Lung (tissue), 12 donors: ENCODE data around the gene RHBDD3. TPM values are rescaled to one million over a fixed set of nuclear protein-coding genes. Genes with fewer than 3 reads are reported as not detected.

Source experiments
- ATAC-seq: fragments of 200-7000 bp; cut with Tn5 transposase; one replicate; pipeline ENCODE4 v1.9.1; 2020; ENCODE audit warnings: moderate number of reproducible peaks; ENCODE audit not compliant: insufficient read depth, low FRiP score
- DNase-seq, 3 donors: peaks; one replicate each; pipeline ENCODE4 v3.0.0-alpha.2; 2013 to 2017
- H3K27ac ChIP-seq, 2 donors: one replicate each; pipeline ENCODE4 v1.5.1; 2013; ENCODE audit warnings: mild to moderate bottlenecking in 2 of 2, moderate library complexity in 2 of 2, control low read depth in 1 of 2, inconsistent platforms in 1 of 2, low read depth in 1 of 2, low read length in 1 of 2
- H3K27me3 ChIP-seq, 3 donors: one replicate each; pipeline ENCODE4 v1.5.1; 2013; ENCODE audit warnings: low read length in 2 of 3; ENCODE audit not compliant: control insufficient read depth in 3 of 3, insufficient read depth in 3 of 3
- H3K36me3 ChIP-seq, 4 donors: one replicate each; pipeline ENCODE4 v1.5.1; 2013; ENCODE audit warnings: low read length in 4 of 4, mild to moderate bottlenecking in 1 of 4, moderate library complexity in 1 of 4; ENCODE audit not compliant: control insufficient read depth in 4 of 4, insufficient read depth in 4 of 4
- H3K4me1 ChIP-seq, 5 donors: one replicate each; pipeline ENCODE4 v1.5.1; 2013; ENCODE audit warnings: low read length in 5 of 5, mild to moderate bottlenecking in 2 of 5, moderate library complexity in 1 of 5; ENCODE audit not compliant: control insufficient read depth in 5 of 5, insufficient read depth in 5 of 5
- H3K4me3 ChIP-seq: one replicate; pipeline ENCODE4 v1.5.1; 2013; ENCODE audit warnings: mild to moderate bottlenecking, control low read depth, moderate library complexity
- H3K9ac ChIP-seq, 2 donors: one replicate each; pipeline ENCODE4 v1.5.1; 2013; ENCODE audit warnings: low read length in 2 of 2, control low read depth in 1 of 2; ENCODE audit not compliant: insufficient read depth in 1 of 2
- H3K9me3 ChIP-seq, 4 donors: one replicate each; pipeline ENCODE4 v1.5.1; 2013; ENCODE audit warnings: low read length in 3 of 4, mild to moderate bottlenecking in 1 of 4, moderate library complexity in 1 of 4; ENCODE audit not compliant: control insufficient read depth in 4 of 4, insufficient read depth in 3 of 4
- WGBS, 2 donors: extraction: QIAGEN DNeasy Blood & Tissue Kit; methylation state at CpG; one replicate each; pipeline ENCODE4 v1.1.7; 2013; 5-methylcytosine and 5-hydroxymethylcytosine counted together
- polyA plus RNA-seq, 2 donors: library from polyadenylated mRNA; stranded (reverse); fragments of 200-250 nt; gene quantifications; one replicate each; pipeline ENCODE4 v1.2.1, GENCODE V29; 2013
- total RNA-seq, 2 donors: library from RNA; depleted of rRNA in 1 of 2; stranded (reverse); fragments of >200 nt in 1 of 2; gene quantifications; one replicate each; pipeline ENCODE4 v1.2.1, GENCODE V29; 2014 to 2021
- TF ChIP-seq, protein P1 (sequence below): IDR thresholded peaks from 2 replicates; pipeline ENCODE4 v1.5.1; 2012; ENCODE audit warnings: mild to moderate bottlenecking; ENCODE audit errors: control extremely low read depth, extremely low read depth
- donor health status: control.
- donor health status: control.
- donor health status: Bipolar disorder and iron deficiency.
- donor health status: healthy.
- donor health status: DM: yes; HTN: yes; CAD: no.

RHBDD3 gene
- total and polyA plus RNA-seq, 4 donors, result 14.2 to 38.2 (median 32.8) TPM

GRCh38 chr22:29257751-29258181 lies 10.0 kb downstream of the RHBDD3 start:
- TF ChIP-seq, protein P1, sequence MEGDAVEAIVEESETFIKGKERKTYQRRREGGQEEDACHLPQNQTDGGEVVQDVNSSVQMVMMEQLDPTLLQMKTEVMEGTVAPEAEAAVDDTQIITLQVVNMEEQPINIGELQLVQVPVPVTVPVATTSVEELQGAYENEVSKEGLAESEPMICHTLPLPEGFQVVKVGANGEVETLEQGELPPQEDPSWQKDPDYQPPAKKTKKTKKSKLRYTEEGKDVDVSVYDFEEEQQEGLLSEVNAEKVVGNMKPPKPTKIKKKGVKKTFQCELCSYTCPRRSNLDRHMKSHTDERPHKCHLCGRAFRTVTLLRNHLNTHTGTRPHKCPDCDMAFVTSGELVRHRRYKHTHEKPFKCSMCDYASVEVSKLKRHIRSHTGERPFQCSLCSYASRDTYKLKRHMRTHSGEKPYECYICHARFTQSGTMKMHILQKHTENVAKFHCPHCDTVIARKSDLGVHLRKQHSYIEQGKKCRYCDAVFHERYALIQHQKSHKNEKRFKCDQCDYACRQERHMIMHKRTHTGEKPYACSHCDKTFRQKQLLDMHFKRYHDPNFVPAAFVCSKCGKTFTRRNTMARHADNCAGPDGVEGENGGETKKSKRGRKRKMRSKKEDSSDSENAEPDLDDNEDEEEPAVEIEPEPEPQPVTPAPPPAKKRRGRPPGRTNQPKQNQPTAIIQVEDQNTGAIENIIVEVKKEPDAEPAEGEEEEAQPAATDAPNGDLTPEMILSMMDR, result no peak
- Histone ChIP-seq H3K27me3 (no peaks in the 10 kb centered on the region), H3K9me3 (no peaks in the 10 kb centered on the region), H3K9ac (no peak overlapping the region), H3K4me1 (no peaks in the 10 kb centered on the region), H3K27ac (no peak overlapping the region), H3K4me3 (no peak overlapping the region), H3K36me3 (peaks cover 0 to 23% (median 14%) of the 10 kb centered on the region in 4 donors)
- 74 to 90% methylated on average over 8 of the region's 8 CpGs for WGBS, 2 donors
- ATAC-seq, result no peak
- DNase-seq, result no peak

DNA sequence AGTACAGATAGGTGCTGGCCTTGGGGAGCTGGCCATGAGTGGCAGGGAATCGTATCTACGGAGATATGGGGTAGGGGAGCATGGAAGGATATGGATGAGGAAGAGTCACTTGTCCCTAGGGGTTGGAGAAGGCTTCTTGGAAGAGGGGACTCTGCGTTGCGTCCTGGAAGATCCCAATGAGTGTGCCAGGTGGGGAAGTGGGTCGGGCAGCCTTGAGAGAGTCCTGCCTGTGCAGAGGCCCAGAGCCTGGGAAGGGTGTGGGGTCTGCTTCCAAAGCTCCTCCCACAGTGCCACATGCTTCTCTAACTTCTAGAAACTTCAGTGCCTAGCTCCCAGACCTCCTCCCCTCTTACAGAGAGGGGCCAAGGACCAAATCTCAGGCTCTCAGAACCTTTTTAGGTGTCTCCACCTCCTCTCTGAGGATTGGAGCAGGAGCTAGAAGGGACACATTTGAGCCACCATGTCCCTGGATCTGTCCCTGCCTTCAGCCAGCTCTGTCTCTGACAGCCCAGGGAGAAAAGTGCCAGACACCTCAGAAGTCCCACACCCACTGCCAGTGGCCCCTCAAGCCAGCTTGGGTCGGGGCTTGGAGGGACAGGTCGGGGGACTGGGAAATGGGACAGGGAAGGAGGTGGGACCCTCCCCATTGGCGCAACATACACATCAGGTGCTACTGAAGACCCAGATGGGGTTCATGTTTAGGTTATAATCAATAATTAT lies 11.0 kb downstream of the RHBDD3 start:
- TF ChIP-seq, protein P1, result no peak
- Histone ChIP-seq H3K27me3 (no peaks in the 10 kb centered on the region), H3K9ac (no peak overlapping the region), H3K4me1 (no peaks in the 10 kb centered on the region), H3K36me3 (peaks cover 0 to 27% (median 14%) of the 10 kb centered on the region in 4 donors), H3K27ac (no peak overlapping the region), H3K4me3 (no peak overlapping the region), H3K9me3 (no peaks in the 10 kb centered on the region)
- ATAC-seq (no peak), DNase-seq (no peak)
- WGBS, 2 donors, result 91 to 94% methylated on average over 8 of the region's 8 CpGs

DNA sequence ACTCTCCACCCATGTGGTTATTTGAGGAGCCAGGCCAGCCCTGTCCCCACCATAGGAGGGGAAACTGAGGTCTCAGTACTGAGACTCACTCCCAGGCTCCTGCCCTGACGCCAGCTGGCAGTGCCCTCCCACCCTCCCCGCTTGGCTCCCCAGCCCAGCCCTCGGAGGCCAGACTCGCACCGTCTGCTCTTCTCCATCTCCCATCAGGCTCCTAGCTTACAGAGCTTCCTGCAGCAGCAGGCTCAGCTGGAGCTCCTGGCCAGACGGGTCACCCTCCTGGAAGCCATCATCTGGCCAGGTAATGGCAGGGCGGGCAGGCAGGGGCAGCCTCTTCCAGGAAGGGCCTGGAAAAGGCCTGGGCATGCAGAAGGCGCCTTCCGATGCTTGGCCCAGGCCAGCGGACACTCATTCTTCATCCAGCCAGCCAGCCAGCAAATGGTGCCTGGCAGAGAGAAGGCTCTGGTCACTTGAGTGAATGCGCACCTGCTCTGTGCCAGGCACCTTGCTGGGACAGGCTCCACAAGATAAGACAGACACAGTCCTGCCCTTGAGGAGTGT lies 12.6 kb downstream of the RHBDD3 start:
- peaks cover 0 to 21% (median 12%) of the 10 kb centered on the region in 4 donors for H3K36me3 ChIP-seq
- WGBS, 2 donors, result 96% methylated on average over 11 of the region's 11 CpGs
- no peak overlapping the region for H3K9ac ChIP-seq
- ATAC-seq (no peak), DNase-seq (no peak)
- H3K27ac ChIP-seq, result no peak overlapping the region
- no peaks in the 10 kb centered on the region for H3K27me3 ChIP-seq
- H3K4me3 ChIP-seq, result no peak overlapping the region
- TF ChIP-seq, protein P1, result no peak
- H3K9me3 ChIP-seq, result no peaks in the 10 kb centered on the region
- H3K4me1 ChIP-seq, result no peaks in the 10 kb centered on the region
